B cell (primary cell): ENCODE data around the gene CAPN15. TPM values are rescaled to one million over a fixed set of nuclear protein-coding genes. Genes with fewer than 3 reads are reported as not detected.

Source experiments
- ATAC-seq: fragments of 200-7000 bp; cut with Tn5 transposase; one replicate; pipeline ENCODE4 v1.10.0; 2021; ENCODE audit warnings: low read depth, mild to moderate bottlenecking, moderate number of reproducible peaks, moderate library complexity
- CTCF ChIA-PET: fragments of 350-600 bp; sonication (Branson Sonifier 250); formaldehyde crosslinking; loops from one replicate; lab custom pipeline; 2021; ENCODE audit warnings: antibody characterized with exemption, inconsistent platforms; lab: Charles Lee
- POLR2A ChIA-PET: fragments of 350-600 bp; sonication (Branson Sonifier 250); formaldehyde crosslinking; loops from one replicate; lab custom pipeline; 2021; ENCODE audit warnings: antibody characterized with exemption; lab: Charles Lee
- DNase-seq: peaks from one replicate; pipeline ENCODE4 v3.0.0; 2013
- H2AFZ ChIP-seq: 2 replicates; pipeline ENCODE4 v1.6.1; 2012; ENCODE audit warnings: mild to moderate bottlenecking, low read depth, low read length; ENCODE audit not compliant: insufficient read depth, poor library complexity, severe bottlenecking
- H3K27ac ChIP-seq, 2 donors: 1 replicate in 1 of 2; 2 replicates in 1 of 2; pipeline ENCODE4 v1.5.1; 2012 to 2013; ENCODE audit warnings: low read length in 2 of 2, mild to moderate bottlenecking in 2 of 2, moderate library complexity in 1 of 2
- H3K27me3 ChIP-seq, 4 experiments: fragments of 200-600 bp in 1 of 4; sonication (generic) in 1 of 4; replicated peaks in 1 of 4; 1 replicate in 2 of 4; 2 replicates in 2 of 4; pipeline versions ENCODE4 v1.6.1 to v1.7.0; 2013 to 2016; ENCODE audit warnings: low read length in 3 of 4, mild to moderate bottlenecking in 2 of 4, mixed read lengths in 1 of 4, moderate library complexity in 1 of 4; ENCODE audit not compliant: insufficient read depth in 4 of 4, control insufficient read depth in 3 of 4; ENCODE audit errors: control extremely low read depth in 1 of 4
- H3K36me3 ChIP-seq, 2 experiments: replicated peaks in 1 of 2; 1 replicate in 1 of 2; 2 replicates in 1 of 2; pipeline versions ENCODE4 v1.6.1 to v1.7.1; 2013; ENCODE audit warnings: low read length in 1 of 2; ENCODE audit not compliant: insufficient read depth in 2 of 2, control insufficient read depth in 1 of 2; ENCODE audit errors: control extremely low read depth in 1 of 2, extremely low read depth in 1 of 2
- H3K4me1 ChIP-seq, 2 donors: fragments of 200-600 bp in 1 of 2; sonication (generic) in 1 of 2; 1 replicate in 1 of 2; 2 replicates in 1 of 2; pipeline versions ENCODE4 v1.5.1 to v1.6.1; 2013 to 2017; ENCODE audit warnings: low read length in 2 of 2; ENCODE audit not compliant: control insufficient read depth in 2 of 2, insufficient read depth in 2 of 2
- H3K4me2 ChIP-seq: replicated peaks from 2 replicates; pipeline ENCODE3; 2012; ENCODE audit warnings: mild to moderate bottlenecking, low read depth, low read length; ENCODE audit not compliant: poor library complexity, severe bottlenecking
- H3K4me3 ChIP-seq, 5 experiments: fragments of 200-600 bp in 1 of 5; sonication (generic) in 1 of 5; 1 replicate in 3 of 5; 2 replicates in 2 of 5; pipeline versions ENCODE4 v1.5.1 to v1.7.0; 2011 to 2016; ENCODE audit warnings: low read length in 4 of 5, mild to moderate bottlenecking in 4 of 5, low read depth in 2 of 5, control low read depth in 1 of 5, moderate library complexity in 1 of 5; ENCODE audit not compliant: insufficient read depth in 1 of 5; ENCODE audit errors: control extremely low read depth in 1 of 5, extremely low read depth in 1 of 5
- H3K79me2 ChIP-seq: fragments of 200-600 bp; sonication (generic); one replicate; pipeline ENCODE4 v1.6.0; 2016; ENCODE audit warnings: low read length; ENCODE audit not compliant: control insufficient read depth, insufficient read depth
- H3K9ac ChIP-seq: fragments of 200-600 bp; sonication (generic); 2 replicates; pipeline ENCODE4 v1.6.1; 2017; ENCODE audit warnings: mild to moderate bottlenecking, low read length, moderate library complexity
- H3K9me3 ChIP-seq, 3 donors: one replicate each; pipeline versions ENCODE4 v1.6.1 to v1.7.1; 2013; ENCODE audit warnings: low read length in 2 of 3; ENCODE audit not compliant: control insufficient read depth in 2 of 3, insufficient read depth in 1 of 3; ENCODE audit errors: control extremely low read depth in 1 of 3
- H4K20me1 ChIP-seq: 2 replicates; pipeline ENCODE4 v1.6.0; 2012; ENCODE audit warnings: mild to moderate bottlenecking, low read length; ENCODE audit not compliant: insufficient read depth, control insufficient read depth, poor library complexity, severe bottlenecking
- H3K27ac Mint-ChIP-seq: one replicate; pipeline ENCODE4 v1.8.0; 2021; ENCODE audit warnings: mixed read lengths
- H3K27me3 Mint-ChIP-seq: one replicate; pipeline ENCODE4 v1.8.0; 2021; ENCODE audit warnings: mixed read lengths
- H3K4me1 Mint-ChIP-seq: one replicate; pipeline ENCODE4 v1.8.0; 2021; ENCODE audit warnings: mixed read lengths
- H3K4me3 Mint-ChIP-seq: one replicate; pipeline ENCODE4 v1.8.0; 2021; ENCODE audit warnings: mixed read lengths
- H3K9me3 Mint-ChIP-seq: one replicate; pipeline ENCODE4 v1.8.0; 2022; ENCODE audit warnings: mixed read lengths; ENCODE audit not compliant: insufficient read depth
- EZH2 ChIP-seq: IDR thresholded peaks from 2 replicates; pipeline ENCODE4 v1.6.1; 2012; ENCODE audit warnings: borderline replicate concordance, low read depth, mild to moderate bottlenecking, moderate library complexity, low read length; ENCODE audit not compliant: insufficient read depth, poor library complexity, severe bottlenecking
- WGBS: methylation state at CpG from one replicate; pipeline ENCODE4 v1.1.5; 2013; ENCODE audit warnings: missing lambda C conversion rate; ENCODE audit not compliant: insufficient coverage; 5-methylcytosine and 5-hydroxymethylcytosine counted together
- intact Hi-C: fragments of 100-400 bp; cut with micrococcal nuclease; formaldehyde crosslinking; loops from one replicate; pipeline ENCODE4 v1.10.0; 2022
- polyA plus RNA-seq: library from polyadenylated mRNA; depleted of rRNA; stranded (reverse); fragments of >200 nt; gene quantifications from 2 replicates; pipeline ENCODE4 v1.2.3, GENCODE V29; 2012
- total RNA-seq, 2 donors: library from RNA; stranded (reverse); fragments of 120-200 nt in 1 of 2; gene quantifications; 1 replicate in 1 of 2; 2 replicates in 1 of 2; pipeline versions ENCODE4 v1.2.3 to v1.2.4, GENCODE V29; 2013 to 2022
- TF ChIP-seq, protein P1 (sequence below): fragments of 200-600 bp; IDR thresholded peaks from one replicate; pipeline ENCODE4 v1.8.0; 2022; ENCODE audit warnings: antibody characterized with exemption, mild to moderate bottlenecking

Gene CAPN15
- total and polyA plus RNA-seq, 2 donors (not counting 1 experiment from before 2014, with no cell fraction given) = 67.2 to 77.2 TPM

DNA sequence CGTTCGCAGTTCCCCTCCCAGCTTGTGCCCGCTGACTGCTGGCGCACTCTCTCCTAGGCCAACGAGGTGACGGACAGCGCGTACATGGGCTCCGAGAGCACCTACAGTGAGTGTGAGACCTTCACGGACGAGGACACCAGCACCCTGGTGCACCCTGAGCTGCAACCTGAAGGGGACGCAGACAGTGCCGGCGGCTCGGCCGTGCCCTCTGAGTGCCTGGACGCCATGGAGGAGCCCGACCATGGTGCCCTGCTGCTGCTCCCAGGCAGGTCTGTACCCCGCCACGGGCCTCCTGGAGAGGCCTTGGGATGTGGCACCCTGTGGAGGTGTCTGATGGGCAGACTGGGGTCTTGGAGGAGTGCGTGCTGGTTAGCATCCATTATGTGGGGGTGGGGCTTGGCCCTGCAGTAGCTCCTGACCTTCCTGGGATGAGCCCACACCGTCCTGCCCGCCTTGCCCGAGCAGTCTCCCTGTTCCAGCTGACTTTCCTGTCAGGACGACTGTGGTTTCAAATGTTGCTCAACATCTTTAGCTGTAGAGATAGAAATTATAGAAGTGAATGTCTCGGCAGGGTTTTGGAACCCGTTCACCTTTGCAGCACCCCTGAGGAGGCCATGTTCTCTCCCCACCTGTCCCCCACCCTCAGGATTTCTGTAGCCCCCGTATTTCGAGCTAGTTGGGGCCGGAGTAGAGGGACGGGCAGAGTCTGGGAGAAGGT is 44.9 kb upstream of the CAPN15 start:
- ChIA-PET POLR2A (no interaction called here), CTCF (no interaction called here)
- DNase-seq (no peak), ATAC-seq (no peak)
- no peak overlapping the region for H3K4me3 ChIP-seq
- Mint-ChIP-seq H3K9me3 (no peaks in the 10 kb centered on the region), H3K27me3 (no peaks in the 10 kb centered on the region), H3K27ac (no peak overlapping the region), H3K4me1 (no peaks in the 10 kb centered on the region), H3K4me3 (no peak overlapping the region)
- H3K9ac ChIP-seq = no peak overlapping the region
- peaks cover 0 to 7% of the 10 kb centered on the region in 2 experiments for H3K36me3 ChIP-seq
- no peak overlapping the region for H3K4me2 ChIP-seq
- intact Hi-C loops = no loop called here
- TF ChIP-seq, protein P1, sequence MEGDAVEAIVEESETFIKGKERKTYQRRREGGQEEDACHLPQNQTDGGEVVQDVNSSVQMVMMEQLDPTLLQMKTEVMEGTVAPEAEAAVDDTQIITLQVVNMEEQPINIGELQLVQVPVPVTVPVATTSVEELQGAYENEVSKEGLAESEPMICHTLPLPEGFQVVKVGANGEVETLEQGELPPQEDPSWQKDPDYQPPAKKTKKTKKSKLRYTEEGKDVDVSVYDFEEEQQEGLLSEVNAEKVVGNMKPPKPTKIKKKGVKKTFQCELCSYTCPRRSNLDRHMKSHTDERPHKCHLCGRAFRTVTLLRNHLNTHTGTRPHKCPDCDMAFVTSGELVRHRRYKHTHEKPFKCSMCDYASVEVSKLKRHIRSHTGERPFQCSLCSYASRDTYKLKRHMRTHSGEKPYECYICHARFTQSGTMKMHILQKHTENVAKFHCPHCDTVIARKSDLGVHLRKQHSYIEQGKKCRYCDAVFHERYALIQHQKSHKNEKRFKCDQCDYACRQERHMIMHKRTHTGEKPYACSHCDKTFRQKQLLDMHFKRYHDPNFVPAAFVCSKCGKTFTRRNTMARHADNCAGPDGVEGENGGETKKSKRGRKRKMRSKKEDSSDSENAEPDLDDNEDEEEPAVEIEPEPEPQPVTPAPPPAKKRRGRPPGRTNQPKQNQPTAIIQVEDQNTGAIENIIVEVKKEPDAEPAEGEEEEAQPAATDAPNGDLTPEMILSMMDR = no peak
- no peak for TF ChIP-seq EZH2
- peaks cover 0 to 3% (median 0%) of the 10 kb centered on the region in 3 donors for H3K9me3 ChIP-seq
- no peak overlapping the region for H2AFZ ChIP-seq
- no peaks in the 10 kb centered on the region for H3K79me2 ChIP-seq
- H3K4me1 ChIP-seq = no peaks in the 10 kb centered on the region
- H4K20me1 ChIP-seq = no peaks in the 10 kb centered on the region
- over 99% methylated on average over 21 of the region's 31 CpGs for WGBS
- no peak overlapping the region for H3K27ac ChIP-seq
- no peaks in the 10 kb centered on the region for H3K27me3 ChIP-seq

- peaks cover 0 to 5% of the 10 kb centered on the region in 2 experiments for H3K36me3 ChIP-seq
- ATAC-seq = no peak
- WGBS = 94% methylated on average over 13 of the region's 14 CpGs
- no peaks in the 10 kb centered on the region for H3K4me1 Mint-ChIP-seq
- no peak overlapping the region for H3K27ac Mint-ChIP-seq
- no peak overlapping the region for H3K9ac ChIP-seq
- H3K4me3 ChIP-seq = no peak overlapping the region
- peaks cover 0 to 3% (median 0%) of the 10 kb centered on the region in 3 donors for H3K9me3 ChIP-seq
- TF ChIP-seq, protein P1 = no peak
- no peak for TF ChIP-seq EZH2
- H3K27me3 Mint-ChIP-seq = no peaks in the 10 kb centered on the region
- no peak overlapping the region for H2AFZ ChIP-seq
- no peaks in the 10 kb centered on the region for H4K20me1 ChIP-seq
- no peaks in the 10 kb centered on the region for H3K4me1 ChIP-seq
- no peak overlapping the region for H3K4me2 ChIP-seq
- H3K9me3 Mint-ChIP-seq = no peaks in the 10 kb centered on the region
- H3K79me2 ChIP-seq = no peaks in the 10 kb centered on the region
- H3K27me3 ChIP-seq = no peaks in the 10 kb centered on the region
- CTCF ChIA-PET = no interaction called here
- no peak overlapping the region for H3K27ac ChIP-seq
- no peak overlapping the region for H3K4me3 Mint-ChIP-seq
- intact Hi-C loops = no loop called here
- POLR2A ChIA-PET = no interaction called here
- no peak for DNase-seq
Measured at GRCh38 chr16:483341-484075, 44.0 kb upstream of the CAPN15 start.
